HepG2 (cell line): ENCODE results near the gene ABCA3. TPM values are rescaled to one million over a fixed set of nuclear protein-coding genes. Genes with fewer than 3 reads are reported as not detected.

Experiments
- ARHGAP35 ChIP-seq: sonication (generic); formaldehyde crosslinking; IDR thresholded peaks from 2 replicates; pipeline ENCODE4 v1.9.0; 2022; ENCODE audit warnings: mild to moderate bottlenecking, inconsistent platforms, moderate library complexity, missing genetic modification reagents, borderline replicate concordance
- ELF4 ChIP-seq: sonication (generic); formaldehyde crosslinking; IDR thresholded peaks from 2 replicates; pipeline ENCODE4 v1.5.0; 2020; ENCODE audit warnings: missing genetic modification reagents, mild to moderate bottlenecking, moderate library complexity, borderline replicate concordance
- ESRRA ChIP-seq: sonication (generic); formaldehyde crosslinking; IDR thresholded peaks from 2 replicates; pipeline ENCODE4 v1.5.1; 2020; ENCODE audit warnings: mild to moderate bottlenecking, low read depth, missing genetic modification reagents
- HNRNPK ChIP-seq: fragments of 200-400 bp; formaldehyde crosslinking; IDR thresholded peaks from 2 replicates; pipeline ENCODE4 v1.6.1; 2018; ENCODE audit warnings: low read length, low read depth, moderate library complexity, mild to moderate bottlenecking; ENCODE audit not compliant: poor library complexity, severe bottlenecking
- HOXD1 ChIP-seq: sonication (generic); formaldehyde crosslinking; IDR thresholded peaks from 2 replicates; pipeline ENCODE4 v1.5.0; 2020; ENCODE audit warnings: missing genetic modification reagents
- JDP2 ChIP-seq: sonication (generic); formaldehyde crosslinking; IDR thresholded peaks from 2 replicates; pipeline ENCODE4 v1.8.1; 2022; ENCODE audit warnings: missing genetic modification reagents, borderline replicate concordance
- KDM4B ChIP-seq: sonication (generic); formaldehyde crosslinking; IDR thresholded peaks from 2 replicates; pipeline ENCODE4 v1.4.0; 2020; ENCODE audit warnings: missing genetic modification reagents
- KMT2A ChIP-seq: sonication (generic); formaldehyde crosslinking; IDR thresholded peaks from 2 replicates; pipeline ENCODE4 v1.4.0; 2020; ENCODE audit warnings: missing genetic modification reagents
- MIXL1 ChIP-seq: IDR thresholded peaks from 2 replicates; pipeline ENCODE4 v1.6.1; 2016
- SRY ChIP-seq: sonication (generic); formaldehyde crosslinking; IDR thresholded peaks from 2 replicates; pipeline ENCODE4 v1.8.0; 2022; ENCODE audit warnings: mild to moderate bottlenecking, missing genetic modification reagents
- SYNCRIP ChIP-seq: fragments of 200-400 bp; formaldehyde crosslinking; IDR thresholded peaks from 2 replicates; pipeline ENCODE4 v1.6.1; 2018; ENCODE audit warnings: mild to moderate bottlenecking, low read depth, low read length; ENCODE audit not compliant: insufficient read depth
- TEAD2 ChIP-seq: sonication (generic); formaldehyde crosslinking; IDR thresholded peaks from 2 replicates; pipeline ENCODE4 v1.9.0; 2021; ENCODE audit warnings: missing genetic modification reagents
- ZC3H4 ChIP-seq: sonication (generic); formaldehyde crosslinking; IDR thresholded peaks from 2 replicates; pipeline ENCODE4 v1.4.0; 2020; ENCODE audit warnings: missing genetic modification reagents, borderline replicate concordance
- ZNF121 ChIP-seq: sonication (generic); formaldehyde crosslinking; IDR thresholded peaks from 2 replicates; pipeline ENCODE4 v1.5.0; 2020; ENCODE audit warnings: mild to moderate bottlenecking, missing genetic modification reagents
- ZNF234 ChIP-seq: sonication (generic); formaldehyde crosslinking; conservative IDR thresholded peaks from 2 replicates; pipeline ENCODE4 v1.5.1; 2020; ENCODE audit warnings: mild to moderate bottlenecking, missing genetic modification reagents
- ZNF451 ChIP-seq: sonication (generic); formaldehyde crosslinking; IDR thresholded peaks from 2 replicates; pipeline ENCODE4 v1.5.0; 2020; ENCODE audit warnings: mild to moderate bottlenecking, missing genetic modification reagents
- ZNF782 ChIP-seq: sonication (generic); formaldehyde crosslinking; IDR thresholded peaks from 2 replicates; pipeline ENCODE4 v1.4.0; 2020; ENCODE audit warnings: missing genetic modification reagents, mild to moderate bottlenecking, borderline replicate concordance
- ZNF883 ChIP-seq: sonication (generic); formaldehyde crosslinking; IDR thresholded peaks from 2 replicates; pipeline ENCODE4 v1.5.1; 2020; ENCODE audit warnings: mild to moderate bottlenecking, missing genetic modification reagents; ENCODE audit errors: not compliant biosample characterization
- polyA plus RNA-seq, 8 experiments: library from polyadenylated mRNA; depleted of rRNA in 3 of 8; stranded (reverse) in 7 of 8; unstranded in 1 of 8; fragments of >200 nt; fragmentation: Illumina TruSeq in 4 of 8; extraction: Trizol in 4 of 8; gene quantifications; 2 replicates each; pipeline versions ENCODE4 v1.2.1 to v1.2.3, GENCODE V29; 2011 to 2016; ENCODE audit warnings: low read depth in 4 of 8, missing spikeins in 1 of 8, mixed read lengths in 1 of 8; ENCODE audit not compliant: insufficient read depth in 1 of 8
- total RNA-seq, 5 experiments: library from RNA; depleted of rRNA; stranded (reverse); fragments of >200 nt; fragmentation: Illumina TruSeq; extraction: Trizol; gene quantifications; 2 replicates each; pipeline ENCODE4 v1.2.3, GENCODE V29; 2016; ENCODE audit warnings: low read depth in 1 of 5
- TF ChIP-seq, protein P1 (sequence below): sonication (generic); formaldehyde crosslinking; IDR thresholded peaks from 2 replicates; pipeline ENCODE4 v1.4.0; 2020; ENCODE audit warnings: missing genetic modification reagents
- TF ChIP-seq, protein P2 (sequence below): IDR thresholded peaks from 2 replicates; pipeline ENCODE4 v1.6.1; 2012; ENCODE audit warnings: low read depth, low read length, improper control_type of control experiment
- TF ChIP-seq, protein P3 (sequence below): sonication (generic); formaldehyde crosslinking; IDR thresholded peaks from 2 replicates; pipeline ENCODE4 v1.5.0; 2020; ENCODE audit warnings: mild to moderate bottlenecking, missing genetic modification reagents, moderate library complexity

The ABCA3 gene
- total and polyA plus RNA-seq, 2 of the 13 experiments (the other 11 are each of a cell fraction or from before 2014, with no cell fraction given): 0.60 to 1.5 TPM

DNA sequence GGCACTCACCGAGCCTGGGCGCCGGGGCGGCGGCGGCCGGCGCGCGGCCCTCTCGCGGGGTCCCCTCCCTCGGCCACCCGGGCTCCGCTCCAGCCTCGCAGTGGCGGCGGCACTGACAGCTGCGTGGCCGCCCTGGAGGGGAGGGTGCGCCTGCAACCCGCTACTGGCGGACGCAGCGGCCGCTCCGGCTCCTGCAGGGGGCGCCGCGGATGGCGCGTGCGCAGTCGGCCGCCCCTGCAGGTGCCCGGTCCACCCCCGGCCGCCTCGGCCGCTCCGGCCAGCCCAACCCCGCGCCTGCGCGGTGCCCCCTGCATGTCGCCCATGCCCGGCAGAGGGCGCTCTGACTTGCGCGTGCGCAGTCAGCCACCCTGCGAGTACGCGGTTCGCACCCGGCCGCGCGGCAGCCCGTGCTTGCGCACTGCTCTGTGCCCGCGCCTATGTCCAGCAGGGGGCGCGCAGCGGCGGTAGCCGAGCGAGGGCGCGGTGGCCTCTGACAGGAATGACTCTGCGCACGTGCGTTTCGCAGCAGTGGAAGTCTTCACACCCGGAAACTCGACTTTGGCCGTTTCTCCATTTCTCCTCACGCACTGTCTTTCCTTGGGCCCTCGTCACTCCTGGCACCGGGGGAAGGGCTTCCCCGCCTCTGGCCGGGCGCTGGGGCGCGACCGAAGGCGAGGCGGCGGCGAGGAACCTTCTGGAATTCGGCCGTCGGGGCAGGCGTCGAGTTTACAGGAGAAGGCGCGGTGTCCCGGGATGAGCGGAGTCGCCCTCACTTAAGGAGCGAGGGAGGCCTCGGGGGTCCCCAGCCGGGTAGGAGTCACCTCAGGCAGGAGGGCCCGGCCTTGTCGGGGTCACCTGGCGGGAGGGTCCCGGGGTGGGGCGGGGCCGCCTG is at the start of gene ABCA3 (continued):
- TF ChIP-seq, protein P1, sequence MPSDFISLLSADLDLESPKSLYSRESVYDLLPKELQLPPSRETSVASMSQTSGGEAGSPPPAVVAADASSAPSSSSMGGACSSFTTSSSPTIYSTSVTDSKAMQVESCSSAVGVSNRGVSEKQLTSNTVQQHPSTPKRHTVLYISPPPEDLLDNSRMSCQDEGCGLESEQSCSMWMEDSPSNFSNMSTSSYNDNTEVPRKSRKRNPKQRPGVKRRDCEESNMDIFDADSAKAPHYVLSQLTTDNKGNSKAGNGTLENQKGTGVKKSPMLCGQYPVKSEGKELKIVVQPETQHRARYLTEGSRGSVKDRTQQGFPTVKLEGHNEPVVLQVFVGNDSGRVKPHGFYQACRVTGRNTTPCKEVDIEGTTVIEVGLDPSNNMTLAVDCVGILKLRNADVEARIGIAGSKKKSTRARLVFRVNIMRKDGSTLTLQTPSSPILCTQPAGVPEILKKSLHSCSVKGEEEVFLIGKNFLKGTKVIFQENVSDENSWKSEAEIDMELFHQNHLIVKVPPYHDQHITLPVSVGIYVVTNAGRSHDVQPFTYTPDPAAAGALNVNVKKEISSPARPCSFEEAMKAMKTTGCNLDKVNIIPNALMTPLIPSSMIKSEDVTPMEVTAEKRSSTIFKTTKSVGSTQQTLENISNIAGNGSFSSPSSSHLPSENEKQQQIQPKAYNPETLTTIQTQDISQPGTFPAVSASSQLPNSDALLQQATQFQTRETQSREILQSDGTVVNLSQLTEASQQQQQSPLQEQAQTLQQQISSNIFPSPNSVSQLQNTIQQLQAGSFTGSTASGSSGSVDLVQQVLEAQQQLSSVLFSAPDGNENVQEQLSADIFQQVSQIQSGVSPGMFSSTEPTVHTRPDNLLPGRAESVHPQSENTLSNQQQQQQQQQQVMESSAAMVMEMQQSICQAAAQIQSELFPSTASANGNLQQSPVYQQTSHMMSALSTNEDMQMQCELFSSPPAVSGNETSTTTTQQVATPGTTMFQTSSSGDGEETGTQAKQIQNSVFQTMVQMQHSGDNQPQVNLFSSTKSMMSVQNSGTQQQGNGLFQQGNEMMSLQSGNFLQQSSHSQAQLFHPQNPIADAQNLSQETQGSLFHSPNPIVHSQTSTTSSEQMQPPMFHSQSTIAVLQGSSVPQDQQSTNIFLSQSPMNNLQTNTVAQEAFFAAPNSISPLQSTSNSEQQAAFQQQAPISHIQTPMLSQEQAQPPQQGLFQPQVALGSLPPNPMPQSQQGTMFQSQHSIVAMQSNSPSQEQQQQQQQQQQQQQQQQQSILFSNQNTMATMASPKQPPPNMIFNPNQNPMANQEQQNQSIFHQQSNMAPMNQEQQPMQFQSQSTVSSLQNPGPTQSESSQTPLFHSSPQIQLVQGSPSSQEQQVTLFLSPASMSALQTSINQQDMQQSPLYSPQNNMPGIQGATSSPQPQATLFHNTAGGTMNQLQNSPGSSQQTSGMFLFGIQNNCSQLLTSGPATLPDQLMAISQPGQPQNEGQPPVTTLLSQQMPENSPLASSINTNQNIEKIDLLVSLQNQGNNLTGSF (CRISPR knock-in tag): peak; percentile 98
- no peak for TF ChIP-seq SYNCRIP
- peak; percentile 98 for TF ChIP-seq TEAD2 (CRISPR knock-in tag)
- TF ChIP-seq ELF4 (CRISPR knock-in tag): no peak
- TF ChIP-seq ARHGAP35 (CRISPR knock-in tag): peak; percentile 98
- TF ChIP-seq JDP2 (CRISPR knock-in tag): peak; percentile 86
- peak; percentile 53 for TF ChIP-seq KDM4B (CRISPR knock-in tag)
- peak; percentile 74 for TF ChIP-seq MIXL1 (CRISPR knock-in tag)
- TF ChIP-seq ZC3H4 (CRISPR knock-in tag): no peak; the same call in 1 of the 2 replicates
- peak; percentile 96 for TF ChIP-seq HOXD1 (CRISPR knock-in tag)
- no peak for TF ChIP-seq HNRNPK
- TF ChIP-seq ZNF782 (CRISPR knock-in tag): peak; percentile 99
- peak; percentile 96 for TF ChIP-seq SRY (CRISPR knock-in tag)
- peak; percentile 76 for TF ChIP-seq KMT2A (CRISPR knock-in tag)
- TF ChIP-seq, protein P2, sequence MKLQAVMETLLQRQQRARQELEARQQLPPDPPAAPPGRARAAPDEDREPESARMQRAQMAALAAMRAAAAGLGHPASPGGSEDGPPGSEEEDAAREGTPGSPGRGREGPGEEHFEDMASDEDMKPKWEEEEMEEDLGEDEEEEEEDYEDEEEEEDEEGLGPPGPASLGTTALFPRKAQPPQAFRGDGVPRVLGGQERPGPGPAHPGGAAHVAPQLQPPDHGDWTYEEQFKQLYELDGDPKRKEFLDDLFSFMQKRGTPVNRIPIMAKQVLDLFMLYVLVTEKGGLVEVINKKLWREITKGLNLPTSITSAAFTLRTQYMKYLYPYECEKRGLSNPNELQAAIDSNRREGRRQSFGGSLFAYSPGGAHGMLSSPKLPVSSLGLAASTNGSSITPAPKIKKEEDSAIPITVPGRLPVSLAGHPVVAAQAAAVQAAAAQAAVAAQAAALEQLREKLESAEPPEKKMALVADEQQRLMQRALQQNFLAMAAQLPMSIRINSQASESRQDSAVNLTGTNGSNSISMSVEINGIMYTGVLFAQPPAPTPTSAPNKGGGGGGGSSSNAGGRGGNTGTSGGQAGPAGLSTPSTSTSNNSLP: no peak
- TF ChIP-seq ZNF121: peak; percentile 40; the same call in 1 of the 2 replicates
- TF ChIP-seq, protein P3, sequence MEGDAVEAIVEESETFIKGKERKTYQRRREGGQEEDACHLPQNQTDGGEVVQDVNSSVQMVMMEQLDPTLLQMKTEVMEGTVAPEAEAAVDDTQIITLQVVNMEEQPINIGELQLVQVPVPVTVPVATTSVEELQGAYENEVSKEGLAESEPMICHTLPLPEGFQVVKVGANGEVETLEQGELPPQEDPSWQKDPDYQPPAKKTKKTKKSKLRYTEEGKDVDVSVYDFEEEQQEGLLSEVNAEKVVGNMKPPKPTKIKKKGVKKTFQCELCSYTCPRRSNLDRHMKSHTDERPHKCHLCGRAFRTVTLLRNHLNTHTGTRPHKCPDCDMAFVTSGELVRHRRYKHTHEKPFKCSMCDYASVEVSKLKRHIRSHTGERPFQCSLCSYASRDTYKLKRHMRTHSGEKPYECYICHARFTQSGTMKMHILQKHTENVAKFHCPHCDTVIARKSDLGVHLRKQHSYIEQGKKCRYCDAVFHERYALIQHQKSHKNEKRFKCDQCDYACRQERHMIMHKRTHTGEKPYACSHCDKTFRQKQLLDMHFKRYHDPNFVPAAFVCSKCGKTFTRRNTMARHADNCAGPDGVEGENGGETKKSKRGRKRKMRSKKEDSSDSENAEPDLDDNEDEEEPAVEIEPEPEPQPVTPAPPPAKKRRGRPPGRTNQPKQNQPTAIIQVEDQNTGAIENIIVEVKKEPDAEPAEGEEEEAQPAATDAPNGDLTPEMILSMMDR (CRISPR knock-in tag): peak; percentile 98
- TF ChIP-seq ZNF234 (CRISPR knock-in tag): 0 out of 2 replicates have a peak, but pooled peaks have one; percentile 71
- TF ChIP-seq ZNF451 (CRISPR knock-in tag): peak; percentile 98
- TF ChIP-seq ZNF883 (CRISPR knock-in tag): peak; percentile 97
- TF ChIP-seq ESRRA (CRISPR knock-in tag): peak; percentile 88
